HEK293T (cell line): ENCODE data around the gene CFAP157.
A peak's percentile ranks its signal among the peaks of the same experiment; 100 is the strongest.

Source experiments
- CTCF ChIA-PET: fragments of 350-600 bp; formaldehyde crosslinking; extraction: SDS; loops from one replicate; lab custom pipeline; 2021; ENCODE audit warnings: antibody characterized with exemption, inconsistent platforms; lab: Yijun Ruan, JAX
- POLR2A ChIA-PET: fragments of 350-600 bp; formaldehyde crosslinking; extraction: SDS; loops from one replicate; lab custom pipeline; 2020; ENCODE audit warnings: antibody characterized with exemption, inconsistent platforms; lab: Yijun Ruan, JAX
- DNase-seq: peaks from one replicate; pipeline ENCODE4 v3.0.0; 2012; ENCODE audit warnings: mixed read lengths; ENCODE audit errors: extremely low spot score
- ARNT ChIP-seq: fragments of 450-650 bp; IDR thresholded peaks from 2 replicates; pipeline ENCODE4 v1.6.1; 2017; ENCODE audit warnings: mild to moderate bottlenecking
- BHLHE40 ChIP-seq: fragments of 450-650 bp; IDR thresholded peaks from 2 replicates; pipeline ENCODE4 v1.6.1; 2016; ENCODE audit warnings: mild to moderate bottlenecking, moderate library complexity, borderline replicate concordance
- CTBP1 ChIP-seq: fragments of 450-650 bp; IDR thresholded peaks from 2 replicates; pipeline ENCODE4 v1.6.1; 2016; ENCODE audit warnings: borderline replicate concordance
- ELF4 ChIP-seq: fragments of 450-650 bp; IDR thresholded peaks from 2 replicates; pipeline ENCODE4 v1.6.1; 2017; ENCODE audit warnings: antibody characterized with exemption
- FOXA1 ChIP-seq: fragments of 450-650 bp; IDR thresholded peaks from 2 replicates; pipeline ENCODE4 v1.6.1; 2016; ENCODE audit warnings: mild to moderate bottlenecking
- FOXK2 ChIP-seq: fragments of 450-650 bp; IDR thresholded peaks from 2 replicates; pipeline ENCODE4 v1.6.1; 2016; ENCODE audit warnings: mild to moderate bottlenecking
- FOXM1 ChIP-seq: fragments of 450-650 bp; IDR thresholded peaks from 2 replicates; pipeline ENCODE4 v1.6.1; 2017; ENCODE audit warnings: mild to moderate bottlenecking, borderline replicate concordance
- HDGF ChIP-seq: fragments of 450-650 bp; IDR thresholded peaks from 2 replicates; pipeline ENCODE4 v1.6.1; 2017; ENCODE audit warnings: antibody characterized with exemption, borderline replicate concordance
- L3MBTL2 ChIP-seq: fragments of 450-650 bp; conservative IDR thresholded peaks from 2 replicates; pipeline ENCODE4 v1.6.1; 2016; ENCODE audit warnings: mild to moderate bottlenecking
- LEF1 ChIP-seq: fragments of 450-650 bp; IDR thresholded peaks from 2 replicates; pipeline ENCODE4 v1.6.1; 2017; ENCODE audit warnings: mild to moderate bottlenecking, borderline replicate concordance
- NFRKB ChIP-seq: fragments of 450-650 bp; IDR thresholded peaks from 2 replicates; pipeline ENCODE4 v1.6.1; 2016; ENCODE audit warnings: mild to moderate bottlenecking, moderate library complexity
- SP1 ChIP-seq: fragments of 450-650 bp; IDR thresholded peaks from 2 replicates; pipeline ENCODE4 v1.6.1; 2017
- SUZ12 ChIP-seq: fragments of 450-650 bp; IDR thresholded peaks from 2 replicates; pipeline ENCODE4 v1.6.1; 2016; ENCODE audit warnings: mild to moderate bottlenecking
- TARDBP ChIP-seq: fragments of 450-650 bp; IDR thresholded peaks from 2 replicates; pipeline ENCODE4 v1.6.1; 2016
- ZNF384 ChIP-seq: fragments of 450-650 bp; IDR thresholded peaks from 2 replicates; pipeline ENCODE4 v1.6.1; 2016
- TF ChIP-seq, protein P1 (sequence below): fragments of 450-650 bp; IDR thresholded peaks from 2 replicates; pipeline ENCODE4 v1.6.1; 2016

CFAP157 gene

GRCh38 chr9:127714020-127714750 is 7.4 kb downstream of the CFAP157 start:
- no peak for TF ChIP-seq CTBP1
- no peak for TF ChIP-seq FOXM1
- no peak for TF ChIP-seq BHLHE40
- TF ChIP-seq FOXK2: no peak
- TF ChIP-seq SP1: no peak
- TF ChIP-seq ELF4: no peak
- no peak for TF ChIP-seq ARNT
- TF ChIP-seq ZNF384: no peak
- no peak for TF ChIP-seq NFRKB
- TF ChIP-seq SUZ12: no peak
- TF ChIP-seq TARDBP: no peak
- TF ChIP-seq, protein P1, sequence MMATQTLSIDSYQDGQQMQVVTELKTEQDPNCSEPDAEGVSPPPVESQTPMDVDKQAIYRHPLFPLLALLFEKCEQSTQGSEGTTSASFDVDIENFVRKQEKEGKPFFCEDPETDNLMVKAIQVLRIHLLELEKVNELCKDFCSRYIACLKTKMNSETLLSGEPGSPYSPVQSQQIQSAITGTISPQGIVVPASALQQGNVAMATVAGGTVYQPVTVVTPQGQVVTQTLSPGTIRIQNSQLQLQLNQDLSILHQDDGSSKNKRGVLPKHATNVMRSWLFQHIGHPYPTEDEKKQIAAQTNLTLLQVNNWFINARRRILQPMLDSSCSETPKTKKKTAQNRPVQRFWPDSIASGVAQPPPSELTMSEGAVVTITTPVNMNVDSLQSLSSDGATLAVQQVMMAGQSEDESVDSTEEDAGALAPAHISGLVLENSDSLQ: no peak
- no peak for TF ChIP-seq L3MBTL2
- no peak for TF ChIP-seq LEF1
- TF ChIP-seq FOXA1: no peak
- TF ChIP-seq HDGF: no peak
- no peak for DNase-seq
- POLR2A ChIA-PET: interaction anchor here (0.9 to 1.0 kb wide), 3 partner anchors 23 to 126 kb away, joined by 3 read pairs; no protein-coding TSS in a partner anchor
- CTCF ChIA-PET: interaction anchor here (0.6 kb wide), 1 partner anchor 274 kb away, joined by 3 read pairs; no protein-coding TSS in a partner anchor

- TF ChIP-seq FOXM1 (no peak), FOXA1 (no peak)
- ChIA-PET POLR2A (interaction anchor here (0.9 to 1.6 kb wide), 6 partner anchors 11 to 125 kb away, joined by 3 to 5 read pairs (median 3); partner anchors contain the start of gene TOR2A), CTCF (no interaction called here)
- peak; percentile 38 for DNase-seq
Observed at GRCh38 chr9:127714951-127715469, 8.2 kb downstream of the CFAP157 start.

DNA sequence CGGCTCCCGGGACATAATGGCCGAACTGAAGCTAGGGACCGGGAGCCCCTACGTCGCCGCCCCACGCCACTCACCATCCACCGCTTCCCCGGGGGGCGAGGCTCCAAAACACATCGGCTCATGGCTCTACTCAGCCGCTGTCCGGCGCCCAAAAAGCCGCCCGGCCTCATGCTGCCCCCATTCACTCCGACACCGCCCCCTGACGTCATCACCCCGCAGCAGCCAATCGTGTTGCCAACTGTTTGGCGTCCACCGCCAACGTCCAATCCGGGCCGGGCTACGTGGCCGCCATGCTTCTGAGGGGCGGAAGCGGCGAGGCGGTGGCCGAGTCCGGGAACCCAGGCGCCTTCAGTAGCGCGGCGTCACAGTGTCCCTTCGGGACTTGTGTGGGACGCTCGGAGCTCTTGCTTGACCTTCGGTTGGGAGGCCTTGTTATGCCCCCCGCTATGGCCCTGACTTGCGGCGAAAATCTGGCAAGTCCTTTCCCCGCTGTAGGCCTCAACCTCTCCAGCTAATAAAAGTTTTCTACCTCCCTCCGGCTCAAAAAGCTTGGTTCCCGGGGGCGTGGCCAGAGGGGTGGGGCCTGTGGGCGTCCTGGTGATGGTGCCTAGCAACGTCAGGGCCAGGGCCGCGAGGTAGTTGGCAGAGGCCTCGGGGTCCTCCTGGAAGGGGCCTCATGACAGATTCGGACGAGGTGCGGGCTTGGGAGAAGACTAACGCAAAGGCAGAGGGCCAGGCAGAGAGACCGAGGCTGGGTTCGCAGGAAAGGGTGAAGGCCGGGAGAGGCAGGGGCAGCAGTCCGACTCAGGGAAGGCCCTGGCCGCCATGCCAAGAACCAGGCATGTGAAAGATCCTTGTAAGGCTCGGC is 8.9 kb downstream of the CFAP157 start, which contains the start of the genes PTRH1 and TTC16:
PTRH1 (minus strand) TSS at position 194 of the 868 bp plus-strand sequence; CDS start at position 170, 24 bp downstream.
TTC16 (plus strand) TSS at position 610 of the 868 bp plus-strand sequence; CDS start at position 677, 67 bp downstream.
- ChIA-PET POLR2A (interaction anchor here (0.9 to 1.6 kb wide), 5 partner anchors 10 to 125 kb away, joined by 3 to 5 read pairs (median 3); partner anchors contain the start of gene TOR2A), CTCF (no interaction called here)
- DNase-seq: peak; percentile 99

GRCh38 chr9:127716412-127716811 is 9.6 kb downstream of the CFAP157 start:
- no peak for DNase-seq
- POLR2A ChIA-PET: interaction anchor here (1.0 to 1.6 kb wide), 2 partner anchors 11 to 105 kb away, joined by 3 to 4 read pairs; no protein-coding TSS in a partner anchor
- TF ChIP-seq NFRKB (no peak), SP1 (no peak), ARNT (no peak), LEF1 (no peak), FOXA1 (no peak), FOXM1 (no peak), TARDBP (no peak), ZNF384 (no peak), CTBP1 (no peak), ELF4 (no peak)
- TF ChIP-seq, protein P1: no peak
- CTCF ChIA-PET: interaction anchor here (1.0 kb wide), 1 partner anchor 18 kb away, joined by 3 read pairs; the partner anchor contains the start of gene TOR2A

More for the DNA sequence above, 8.9 kb downstream of the CFAP157 start, which contains the start of the genes PTRH1 and TTC16:
- TF ChIP-seq, protein P1: peak; percentile 84
- no peak for TF ChIP-seq HDGF
- TF ChIP-seq L3MBTL2: peak; percentile 71
- TF ChIP-seq SUZ12: no peak
- peak; percentile 92; the same call in 1 of the 2 replicates for TF ChIP-seq ELF4

DNA sequence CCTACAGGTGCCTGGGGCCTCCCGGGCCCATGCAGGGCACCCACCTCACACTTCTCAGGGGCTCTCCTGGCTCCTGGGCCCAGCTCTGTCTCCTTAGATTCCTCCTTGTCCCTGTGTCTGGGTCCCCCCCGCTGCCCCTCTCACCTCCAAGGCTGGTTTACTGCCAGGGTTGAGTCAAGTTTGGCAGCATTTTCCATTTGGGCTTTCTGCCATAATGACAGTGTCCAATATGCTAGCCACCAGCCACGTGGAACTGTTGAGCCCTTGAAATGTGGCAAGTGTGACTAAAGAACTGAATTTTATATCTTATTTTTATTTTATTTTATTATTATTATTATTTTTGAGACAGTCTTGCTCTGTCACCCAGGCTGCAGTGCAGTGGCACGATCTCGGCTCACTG is 11.0 kb downstream of the CFAP157 start:
- ChIA-PET POLR2A (no interaction called here), CTCF (no interaction called here)
- TF ChIP-seq NFRKB (no peak), ELF4 (no peak), BHLHE40 (no peak), FOXK2 (no peak), SUZ12 (no peak), ARNT (no peak)
- TF ChIP-seq, protein P1: no peak
- no peak for DNase-seq
